H9 (cell line): Measurements from ENCODE around the gene MRLN. TPM values are rescaled to one million over a fixed set of nuclear protein-coding genes. Genes with fewer than 3 reads are reported as not detected.
"Not testable (repeated sequence)": the region's sequence is repeated elsewhere in the genome, so short reads cannot be mapped to it uniquely, and the experiment has no call there.

Experiments used
- DNase-seq: peaks from one replicate; pipeline ENCODE4 v3.0.0-alpha.2; 2017
- H2AFZ ChIP-seq: one replicate; pipeline ENCODE4 v1.6.1; 2013; ENCODE audit warnings: mild to moderate bottlenecking, low read length, control low read depth, moderate library complexity
- H2AK5ac ChIP-seq: 2 replicates; pipeline ENCODE4 v1.6.1; 2013; ENCODE audit warnings: low read length, control low read depth, mixed read lengths; ENCODE audit not compliant: insufficient read length
- H2BK120ac ChIP-seq: one replicate; pipeline ENCODE4 v1.6.1; 2013; ENCODE audit warnings: low read depth, mild to moderate bottlenecking, low read length, control low read depth, inconsistent platforms; ENCODE audit not compliant: poor library complexity, severe bottlenecking
- H2BK12ac ChIP-seq: 2 replicates; pipeline ENCODE4 v1.6.1; 2013; ENCODE audit warnings: low read length, control low read depth, mixed read lengths, low read depth; ENCODE audit not compliant: insufficient read length
- H2BK15ac ChIP-seq: 2 replicates; pipeline ENCODE4 v1.6.1; 2013; ENCODE audit warnings: low read depth, low read length, control low read depth
- H2BK20ac ChIP-seq: one replicate; pipeline ENCODE4 v1.6.1; 2013; ENCODE audit warnings: low read depth, mild to moderate bottlenecking, low read length, control low read depth, inconsistent platforms; ENCODE audit not compliant: poor library complexity, severe bottlenecking
- H2BK5ac ChIP-seq: 2 replicates; pipeline ENCODE4 v1.6.1; 2013; ENCODE audit warnings: low read length, control low read depth, mixed read lengths; ENCODE audit not compliant: insufficient read length
- H3K14ac ChIP-seq: 2 replicates; pipeline ENCODE4 v1.6.1; 2013; ENCODE audit warnings: low read length, control low read depth; ENCODE audit not compliant: insufficient read depth
- H3K18ac ChIP-seq: 2 replicates; pipeline ENCODE4 v1.6.1; 2013; ENCODE audit warnings: low read depth, mild to moderate bottlenecking, mixed read lengths, low read length, control low read depth; ENCODE audit not compliant: insufficient read length
- H3K23ac ChIP-seq: 2 replicates; pipeline ENCODE4 v1.6.1; 2013; ENCODE audit warnings: low read length, control low read depth, mixed read lengths, low read depth; ENCODE audit not compliant: insufficient read length
- H3K23me2 ChIP-seq: 2 replicates; pipeline ENCODE4 v1.6.1; 2013; ENCODE audit warnings: low read depth, mild to moderate bottlenecking, mixed read lengths, low read length, control low read depth; ENCODE audit not compliant: insufficient read length, poor library complexity, severe bottlenecking
- H3K27ac ChIP-seq: 2 replicates; pipeline ENCODE4 v1.5.1; 2013; ENCODE audit warnings: low read length, control low read depth, mixed read lengths, low read depth; ENCODE audit not compliant: insufficient read length
- H3K27me3 ChIP-seq: 2 replicates; pipeline ENCODE4 v1.6.1; 2013; ENCODE audit warnings: low read length, control low read depth, inconsistent platforms; ENCODE audit not compliant: insufficient read depth
- H3K4ac ChIP-seq: 2 replicates; pipeline ENCODE4 v1.6.1; 2013; ENCODE audit warnings: low read depth, mild to moderate bottlenecking, control low read depth, inconsistent platforms, low read length, moderate library complexity
- H3K4me1 ChIP-seq: 2 replicates; pipeline ENCODE4 v1.6.1; 2013; ENCODE audit warnings: low read length, control low read depth, inconsistent platforms; ENCODE audit not compliant: insufficient read depth
- H3K4me2 ChIP-seq: 2 replicates; pipeline ENCODE4 v1.6.1; 2013; ENCODE audit warnings: low read length, control low read depth, mixed read lengths; ENCODE audit not compliant: insufficient read length, insufficient read depth
- H3K56ac ChIP-seq: 2 replicates; pipeline ENCODE4 v1.6.1; 2013; ENCODE audit warnings: low read depth, mild to moderate bottlenecking, mixed read lengths, low read length, control low read depth; ENCODE audit not compliant: insufficient read length
- H3K79me1 ChIP-seq: 2 replicates; pipeline ENCODE4 v1.6.1; 2013; ENCODE audit warnings: low read depth, mild to moderate bottlenecking, moderate library complexity, low read length, control low read depth, inconsistent platforms; ENCODE audit not compliant: insufficient read depth, poor library complexity, severe bottlenecking
- H3K79me2 ChIP-seq: 2 replicates; pipeline ENCODE4 v1.6.1; 2013; ENCODE audit warnings: low read length, control low read depth, inconsistent platforms; ENCODE audit not compliant: insufficient read depth
- H3K9ac ChIP-seq: 2 replicates; pipeline ENCODE4 v1.6.1; 2013; ENCODE audit warnings: low read length, control low read depth, mixed read lengths; ENCODE audit not compliant: insufficient read length; ENCODE audit errors: extremely low read depth
- H3K9me3 ChIP-seq: one replicate; pipeline ENCODE4 v1.6.1; 2013; ENCODE audit warnings: low read depth, low read length, inconsistent platforms; ENCODE audit not compliant: control insufficient read depth
- H3T11ph ChIP-seq: one replicate; pipeline ENCODE4 v1.6.1; 2013; ENCODE audit warnings: mild to moderate bottlenecking, low read length, control low read depth, inconsistent platforms
- H4K20me1 ChIP-seq: one replicate; pipeline ENCODE4 v1.6.1; 2013; ENCODE audit not compliant: control insufficient read depth, insufficient read length, insufficient read depth
- H4K5ac ChIP-seq: 2 replicates; pipeline ENCODE4 v1.6.1; 2013; ENCODE audit warnings: low read depth, mild to moderate bottlenecking, mixed read lengths, low read length, control low read depth; ENCODE audit not compliant: insufficient read length
- H4K8ac ChIP-seq: replicated peaks from 2 replicates; pipeline ENCODE4 v1.6.1; 2013; ENCODE audit warnings: low read length, control low read depth, mixed read lengths, low read depth; ENCODE audit not compliant: insufficient read length
- H4K91ac ChIP-seq: 2 replicates; pipeline ENCODE4 v1.6.1; 2013; ENCODE audit warnings: low read depth, mild to moderate bottlenecking, moderate library complexity, mixed read lengths, low read length, control low read depth; ENCODE audit not compliant: insufficient read length
- H3K27ac Mint-ChIP-seq, 3 experiments: 2 replicates in 2 of 3; 3 replicates in 1 of 3; pipeline ENCODE4 v1.8.0; 2020 to 2021; ENCODE audit warnings: mixed read lengths in 3 of 3, mild to moderate bottlenecking in 1 of 3, moderate library complexity in 1 of 3
- H3K27me3 Mint-ChIP-seq: 2 replicates; pipeline ENCODE4 v1.8.0; 2021; ENCODE audit warnings: low read depth, mild to moderate bottlenecking, moderate library complexity, mixed read lengths
- H3K36me3 Mint-ChIP-seq, 3 experiments: 2 replicates in 2 of 3; 3 replicates in 1 of 3; pipeline ENCODE4 v1.8.0; 2020 to 2021; ENCODE audit warnings: low read depth in 3 of 3, mixed read lengths in 3 of 3; ENCODE audit not compliant: insufficient read depth in 1 of 3
- H3K4me1 Mint-ChIP-seq, 2 experiments: 2 replicates each; pipeline ENCODE4 v1.8.0; 2020; ENCODE audit warnings: mixed read lengths in 2 of 2
- H3K4me3 Mint-ChIP-seq, 2 experiments: 2 replicates in 1 of 2; 3 replicates in 1 of 2; pipeline ENCODE4 v1.8.0; 2020 to 2021; ENCODE audit warnings: mild to moderate bottlenecking in 2 of 2, mixed read lengths in 2 of 2, moderate library complexity in 1 of 2
- H3K9me3 Mint-ChIP-seq, 2 experiments: 2 replicates in 1 of 2; 3 replicates in 1 of 2; pipeline ENCODE4 v1.8.0; 2020; ENCODE audit warnings: mild to moderate bottlenecking in 2 of 2, mixed read lengths in 2 of 2, moderate library complexity in 1 of 2
- CTCF ChIP-seq: fragments of 200-600 bp; sonication (generic); conservative IDR thresholded peaks from 3 replicates; pipeline ENCODE4 v1.8.0; 2021; ENCODE audit warnings: antibody characterized with exemption, mild to moderate bottlenecking
- WGBS: extraction: QIAGEN DNeasy Blood & Tissue Kit; methylation state at CpG from one replicate; pipeline ENCODE4 v1.1.7; 2013; ENCODE audit warnings: missing lambda C conversion rate, low lambda C conversion rate, mixed read lengths; ENCODE audit not compliant: insufficient read length; ENCODE audit errors: extremely low coverage; 5-methylcytosine and 5-hydroxymethylcytosine counted together
- total RNA-seq: library from RNA; stranded (reverse); gene quantifications from 2 replicates; pipeline ENCODE4 v1.2.1, GENCODE V29; 2021

The MRLN gene
- total RNA-seq, 1 experiment from 2014 or later: not detected

- not testable (repeated sequence) for H3K14ac ChIP-seq, H2BK12ac ChIP-seq
Measured at GRCh38 chr10:59787032-59787431, 33.8 kb upstream of the MRLN start.

DNA sequence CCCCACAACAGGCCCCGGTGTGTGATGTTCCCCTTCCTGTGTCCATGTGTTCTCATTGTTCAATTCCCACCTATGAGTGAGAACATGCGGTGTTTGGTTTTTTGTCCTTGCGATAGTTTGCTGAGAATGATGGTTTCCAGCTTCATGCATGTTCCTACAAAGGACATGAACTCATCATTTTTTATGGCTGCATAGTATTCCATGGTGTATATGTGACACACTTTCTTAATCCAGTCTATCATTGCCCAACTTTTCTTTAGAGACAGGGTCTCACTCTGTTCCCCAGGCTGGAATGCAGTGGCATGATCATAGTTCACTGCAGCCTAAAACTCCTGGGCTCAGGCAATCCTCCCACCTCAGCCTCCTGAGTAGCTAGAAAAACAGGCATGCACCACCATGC is 32.2 kb upstream of the MRLN start:
- H4K20me1 ChIP-seq, H3K27me3 Mint-ChIP-seq, H2AFZ ChIP-seq, H3T11ph ChIP-seq, H4K8ac ChIP-seq, H3K4ac ChIP-seq, DNase-seq, H3K14ac ChIP-seq, H3K23me2 ChIP-seq, H3K79me2 ChIP-seq, H3K4me2 ChIP-seq, H3K79me1 ChIP-seq, H3K36me3 Mint-ChIP-seq, H2BK120ac ChIP-seq, H3K9me3 Mint-ChIP-seq, H2BK5ac ChIP-seq, H3K23ac ChIP-seq, H2BK15ac ChIP-seq, H4K5ac ChIP-seq, H3K9ac ChIP-seq, H4K91ac ChIP-seq, H3K4me3 Mint-ChIP-seq, H3K9me3 ChIP-seq, H3K27ac Mint-ChIP-seq, H2BK20ac ChIP-seq, H2BK12ac ChIP-seq, H3K56ac ChIP-seq, H2AK5ac ChIP-seq, H3K4me1 Mint-ChIP-seq, H3K4me1 ChIP-seq, H3K27me3 ChIP-seq, H3K27ac ChIP-seq, H3K18ac ChIP-seq: not testable (repeated sequence)
- WGBS: no CpG with 5 or more reads among the region's 3 CpGs

More at GRCh38 chr10:59787032-59787431, 33.8 kb upstream of the MRLN start:
- H3K4me3 Mint-ChIP-seq, H3K4me1 Mint-ChIP-seq, H2BK20ac ChIP-seq, H4K8ac ChIP-seq, H3T11ph ChIP-seq, DNase-seq, H4K91ac ChIP-seq, H3K9ac ChIP-seq, H2BK15ac ChIP-seq, H3K36me3 Mint-ChIP-seq, H3K4ac ChIP-seq, H3K79me2 ChIP-seq, H3K56ac ChIP-seq, H3K79me1 ChIP-seq, H3K9me3 ChIP-seq, H2BK120ac ChIP-seq, H4K5ac ChIP-seq, H3K4me2 ChIP-seq, H3K23me2 ChIP-seq, H3K9me3 Mint-ChIP-seq, H2BK5ac ChIP-seq, H4K20me1 ChIP-seq, H3K18ac ChIP-seq, H3K4me1 ChIP-seq, H2AK5ac ChIP-seq, H3K23ac ChIP-seq, H3K27ac ChIP-seq, H3K27me3 ChIP-seq, H3K27me3 Mint-ChIP-seq, H2AFZ ChIP-seq: not testable (repeated sequence)
- peak; percentile 45 for TF ChIP-seq CTCF
- no CpG with 5 or more reads among the region's 7 CpGs for WGBS
- peak overlapping the region in 1 of 3 experiments; percentile 93; a peak in 1 of 7 replicates for H3K27ac Mint-ChIP-seq
